KMS-11 (cell line): ENCODE results near the gene MMS19.

Experiments
- H2AFZ ChIP-seq: fragments of 200-600 bp; sonication (generic); 2 replicates; pipeline ENCODE4 v1.6.1; 2016; ENCODE audit warnings: antibody characterized with exemption, mixed run types, low read depth
- H3K27ac ChIP-seq: fragments of 200-600 bp; sonication (generic); 2 replicates; pipeline ENCODE4 v1.6.1; 2016; ENCODE audit warnings: mild to moderate bottlenecking, mixed run types
- H3K27me3 ChIP-seq: fragments of 200-600 bp; sonication (generic); 2 replicates; pipeline ENCODE4 v1.6.1; 2017; ENCODE audit warnings: mild to moderate bottlenecking, low read depth, mixed run types, moderate library complexity; ENCODE audit not compliant: insufficient read depth
- H3K36me3 ChIP-seq: fragments of 200-600 bp; sonication (generic); 2 replicates; pipeline ENCODE4 v1.6.1; 2017; ENCODE audit warnings: mild to moderate bottlenecking, mixed run types; ENCODE audit not compliant: insufficient read depth
- H3K4me1 ChIP-seq: fragments of 200-600 bp; sonication (generic); 2 replicates; pipeline ENCODE4 v1.6.1; 2016; ENCODE audit warnings: mild to moderate bottlenecking, low read depth, mixed run types; ENCODE audit not compliant: poor library complexity, severe bottlenecking
- H3K4me2 ChIP-seq: fragments of 200-600 bp; sonication (generic); 2 replicates; pipeline ENCODE4 v1.7.0; 2016; ENCODE audit warnings: mild to moderate bottlenecking, mixed run types
- H3K4me3 ChIP-seq: fragments of 200-600 bp; sonication (generic); IDR thresholded peaks from 2 replicates; pipeline ENCODE4 v1.6.1; 2017; ENCODE audit warnings: low read depth, low read length, mixed read lengths; ENCODE audit not compliant: insufficient read depth
- H3K79me2 ChIP-seq: fragments of 200-600 bp; sonication (generic); 2 replicates; pipeline ENCODE4 v1.6.1; 2016; ENCODE audit warnings: low read depth, mixed run types; ENCODE audit not compliant: insufficient read depth
- H3K9ac ChIP-seq: fragments of 200-600 bp; sonication (generic); 2 replicates; pipeline ENCODE4 v1.6.1; 2016; ENCODE audit warnings: mild to moderate bottlenecking, mixed run types
- H4K20me1 ChIP-seq: fragments of 200-600 bp; sonication (generic); 2 replicates; pipeline ENCODE4 v1.6.1; 2016; ENCODE audit warnings: mild to moderate bottlenecking, mixed run types; ENCODE audit not compliant: insufficient read depth
- CTCF ChIP-seq: fragments of 200-600 bp; sonication (generic); conservative IDR thresholded peaks from 2 replicates; pipeline ENCODE4 v1.6.1; 2017; ENCODE audit warnings: low read depth, mild to moderate bottlenecking, antibody characterized with exemption, low read length, moderate library complexity, mixed read lengths

The MMS19 gene

GRCh38 chr10:97509120-97509680 lies 11.0 kb upstream of the MMS19 start:
- no peaks in the 10 kb centered on the region for H3K27me3 ChIP-seq
- H3K79me2 ChIP-seq: no peaks in the 10 kb centered on the region
- H3K36me3 ChIP-seq: no peaks in the 10 kb centered on the region
- no peaks in the 10 kb centered on the region for H4K20me1 ChIP-seq
- H2AFZ ChIP-seq: no peak overlapping the region
- H3K4me2 ChIP-seq: no peak overlapping the region
- H3K9ac ChIP-seq: no peak overlapping the region
- H3K4me3 ChIP-seq: no peak overlapping the region
- no peak for TF ChIP-seq CTCF
- H3K27ac ChIP-seq: no peak overlapping the region
- H3K4me1 ChIP-seq: no peaks in the 10 kb centered on the region

GRCh38 chr10:97508342-97508741 lies 10.1 kb upstream of the MMS19 start:
- Histone ChIP-seq H3K27me3 (no peaks in the 10 kb centered on the region), H2AFZ (no peak overlapping the region), H4K20me1 (no peaks in the 10 kb centered on the region), H3K36me3 (no peaks in the 10 kb centered on the region), H3K79me2 (no peaks in the 10 kb centered on the region), H3K4me3 (no peak overlapping the region), H3K9ac (no peak overlapping the region), H3K4me2 (no peak overlapping the region), H3K4me1 (no peaks in the 10 kb centered on the region), H3K27ac (no peak overlapping the region)
- TF ChIP-seq CTCF: no peak

GRCh38 chr10:97506199-97506991 lies 8.2 kb upstream of the MMS19 start:
- Histone ChIP-seq H3K4me1 (no peaks in the 10 kb centered on the region), H3K27ac (no peak overlapping the region), H2AFZ (no peak overlapping the region), H3K9ac (no peak overlapping the region), H3K36me3 (no peaks in the 10 kb centered on the region), H4K20me1 (no peaks in the 10 kb centered on the region), H3K27me3 (no peaks in the 10 kb centered on the region), H3K4me3 (no peak overlapping the region), H3K4me2 (no peak overlapping the region), H3K79me2 (no peaks in the 10 kb centered on the region)
- TF ChIP-seq CTCF: no peak

GRCh38 chr10:97505152-97505551 lies 6.9 kb upstream of the MMS19 start:
- Histone ChIP-seq H3K79me2 (no peaks in the 10 kb centered on the region), H3K4me3 (no peak overlapping the region), H4K20me1 (no peaks in the 10 kb centered on the region), H3K36me3 (no peaks in the 10 kb centered on the region), H3K27ac (no peak overlapping the region), H3K4me1 (no peaks in the 10 kb centered on the region), H2AFZ (no peak overlapping the region), H3K4me2 (no peak overlapping the region), H3K9ac (no peak overlapping the region), H3K27me3 (peaks cover 10% of the 10 kb centered on the region; the same call in 1 of the 2 replicates)
- no peak for TF ChIP-seq CTCF
